Measurements from ENCODE around the gene RHBDL3. TPM values are rescaled to one million over a fixed set of nuclear protein-coding genes. Genes with fewer than 3 reads are reported as not detected.

RHBDL3 gene
- polyA plus RNA-seq, 2 of the 4 experiments (the other 2 are of a cell fraction): 2.0 to 6.6 TPM

DNA sequence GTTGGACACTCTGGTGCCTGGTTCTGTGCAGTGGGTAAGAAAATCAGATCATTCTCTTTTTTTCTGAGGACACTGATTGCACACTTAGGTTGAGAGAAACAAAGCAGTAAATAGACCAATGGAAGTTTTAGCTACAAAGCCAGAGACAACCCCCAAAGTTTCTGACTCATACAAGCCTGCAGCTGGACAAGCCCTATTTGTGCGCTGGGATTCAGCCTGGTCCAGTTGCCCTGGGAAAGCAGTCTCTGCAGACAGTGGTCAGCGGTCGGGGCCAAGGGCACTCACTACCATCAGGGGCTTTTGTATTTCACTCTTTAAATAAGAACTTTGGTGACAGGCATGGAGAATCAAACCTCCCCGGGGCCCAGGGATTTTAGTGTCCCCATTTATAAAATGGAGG lies 6.0 kb upstream of the RHBDL3 start:
- no peak for TF ChIP-seq TFCP2L1 (CRISPR knock-in tag; IDR thresholded peaks at IDR 0.05)
- no peak for TF ChIP-seq JUNB (IDR thresholded peaks at IDR 0.05)
- no peak for TF ChIP-seq REST (IDR thresholded peaks at IDR 0.05)
- no peak for TF ChIP-seq PHF8 (IDR thresholded peaks at IDR 0.05; ENCODE audit: borderline replicate concordance, low read depth)
- no peak for TF ChIP-seq RCOR1 (IDR thresholded peaks at IDR 0.05; ENCODE audit: low read depth, low read length)
- no peak for TF ChIP-seq TP53 (CRISPR knock-in tag; IDR thresholded peaks at IDR 0.05)
- no peak for TF ChIP-seq MAX (IDR thresholded peaks at IDR 0.05)
- TF ChIP-seq, protein P1, sequence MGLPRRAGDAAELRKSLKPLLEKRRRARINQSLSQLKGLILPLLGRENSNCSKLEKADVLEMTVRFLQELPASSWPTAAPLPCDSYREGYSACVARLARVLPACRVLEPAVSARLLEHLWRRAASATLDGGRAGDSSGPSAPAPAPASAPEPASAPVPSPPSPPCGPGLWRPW (IDR thresholded peaks at IDR 0.05): no peak
- TF ChIP-seq ZC3H11A (IDR thresholded peaks at IDR 0.05): no peak
- TF ChIP-seq USF2 (IDR thresholded peaks at IDR 0.05): no peak
- no peak for TF ChIP-seq FOSB (CRISPR knock-in tag; IDR thresholded peaks at IDR 0.05)
- TF ChIP-seq PBX3 (IDR thresholded peaks at IDR 0.05): no peak
- TF ChIP-seq EP300 (IDR thresholded peaks at IDR 0.05): no peak
- no peak for TF ChIP-seq EHMT2 (IDR thresholded peaks at IDR 0.05; ENCODE audit: low read depth)
- no peak for TF ChIP-seq NR3C1 (IDR thresholded peaks at IDR 0.05)
- TF ChIP-seq ZNF302 (CRISPR knock-in tag; IDR thresholded peaks at IDR 0.05): no peak
- no peak for TF ChIP-seq NPAS2 (CRISPR knock-in tag; IDR thresholded peaks at IDR 0.05; ENCODE audit: borderline replicate concordance)
- TF ChIP-seq CBX2 (IDR thresholded peaks at IDR 0.05; ENCODE audit: borderline replicate concordance, low read depth): no peak
- no peak for TF ChIP-seq RAD21 (conservative IDR thresholded peaks at IDR 0.05 in 1 of 2, IDR thresholded peaks at IDR 0.05 in 1 of 2)
- no peak for TF ChIP-seq CHD4 (IDR thresholded peaks at IDR 0.05; ENCODE audit: borderline replicate concordance)
- POLR2A ChIA-PET: interaction anchor here (0.7 to 0.9 kb wide), 2 partner anchors 26 to 56 kb away, joined by 3 to 6 read pairs; no protein-coding TSS in a partner anchor
- Histone ChIP-seq H3K27ac (peak overlapping the region in 1 of 2 experiments; percentile 20; a peak in 1 of 6 replicates), H3K4me2 (peak overlapping the region; percentile 27; the same call in 2 of the 3 replicates), H3K4me3 (no peak overlapping the region), H3K9me3 (no peaks in the 10 kb centered on the region), H3K4me1 (peaks cover 30% of the 10 kb centered on the region)
- no peak for FAIRE-seq
- peak; percentile 30 to 33; a peak in 3 of 6 replicates for ATAC-seq
- WGBS (ENCODE audit: missing lambda C conversion rate): 73% methylated on average over 4 of the region's 4 CpGs
- no peak for DNase-seq (ENCODE audit: low read depth in 1 of 2, low spot score in 1 of 2)
- CTCF ChIA-PET: interaction anchor here (0.6 to 13.7 kb wide), 5 partner anchors 7 to 60 kb away, joined by 3 to 259 read pairs (median 4); no protein-coding TSS in a partner anchor

- POLR2A ChIA-PET: interaction anchor here (1.2 kb wide), 1 partner anchor 19 kb away, joined by 3 read pairs; no protein-coding TSS in a partner anchor
- TF ChIP-seq ZFP36 (IDR thresholded peaks at IDR 0.05; ENCODE audit: borderline replicate concordance, partially characterized antibody) (no peak), ATOH8 (CRISPR knock-in tag; IDR thresholded peaks at IDR 0.05; ENCODE audit: low read depth) (no peak), EHMT2 (IDR thresholded peaks at IDR 0.05; ENCODE audit: low read depth) (no peak), E2F6 (IDR thresholded peaks at IDR 0.05; ENCODE audit: borderline replicate concordance, low read depth) (no peak), HOXA7 (CRISPR knock-in tag; IDR thresholded peaks at IDR 0.05) (no peak), MAX (IDR thresholded peaks at IDR 0.05) (no peak), NR3C1 (IDR thresholded peaks at IDR 0.05) (no peak)
- no peak for FAIRE-seq
- Histone ChIP-seq H3K4me2 (peak overlapping the region; percentile 70), H3K4me1 (peaks cover 35% of the 10 kb centered on the region), H3K27ac (peak overlapping the region; percentile 11 to 66; a peak in 4 of 6 replicates), H3K9me3 (no peaks in the 10 kb centered on the region), H3K4me3 (no peak overlapping the region)
- DNase-seq (ENCODE audit: low read depth in 1 of 2, low spot score in 1 of 2): peak in 1 of 2 experiments; percentile 63
- WGBS (ENCODE audit: missing lambda C conversion rate): 3% methylated on average over 7 of the region's 7 CpGs
- CTCF ChIA-PET: interaction anchor here (1.1 to 6.3 kb wide), 7 partner anchors 9 to 59 kb away, joined by 3 to 49 read pairs (median 9); no protein-coding TSS in a partner anchor
- peak in 1 of 2 experiments; percentile 47; a peak in 3 of 6 replicates for ATAC-seq
Measured at GRCh38 chr17:32261417-32261736, 4.3 kb upstream of the RHBDL3 start.

Measured in A549 (cell line).